Left lung (tissue), 10 donors: ENCODE measurements around the gene FBL. TPM values are rescaled to one million over a fixed set of nuclear protein-coding genes. Genes with fewer than 3 reads are reported as not detected.

Source experiments
- ATAC-seq: fragments of 200-7000 bp; cut with Tn5 transposase; one replicate; pipeline ENCODE4 v1.9.1; 2020; ENCODE audit warnings: moderate library complexity
- DNase-seq, 4 donors: peaks; one replicate each; pipeline ENCODE4 v3.0.0-alpha.2; 2013 to 2020
- H3K27ac ChIP-seq, 2 donors: fragments of 200-600 bp; sonication (generic) in 1 of 2; one replicate each; pipeline versions ENCODE4 v1.5.0 to v1.8.0; 2020 to 2021
- H3K27me3 ChIP-seq, 2 donors: fragments of 200-600 bp; sonication (generic) in 1 of 2; one replicate each; pipeline versions ENCODE4 v1.5.0 to v1.8.0; 2020 to 2021
- H3K36me3 ChIP-seq, 2 donors: fragments of 200-600 bp; sonication (generic) in 1 of 2; one replicate each; pipeline versions ENCODE4 v1.5.0 to v1.8.0; 2020 to 2021
- H3K4me1 ChIP-seq, 2 donors: fragments of 200-600 bp; one replicate each; pipeline ENCODE4 v1.8.0; 2021
- H3K4me3 ChIP-seq, 2 donors: fragments of 200-600 bp; sonication (generic) in 1 of 2; one replicate each; pipeline versions ENCODE4 v1.5.0 to v1.8.0; 2020 to 2021; ENCODE audit warnings: mild to moderate bottlenecking in 1 of 2
- H3K9me3 ChIP-seq, 2 donors: fragments of 200-600 bp; sonication (generic) in 1 of 2; one replicate each; pipeline versions ENCODE4 v1.5.0 to v1.8.0; 2020 to 2021
- intact Hi-C, 2 donors: fragments of 100-400 bp; cut with DNase I; formaldehyde crosslinking; loops; one replicate each; pipeline versions ENCODE4 v1.11.2 to v1.14.2; 2022
- polyA plus RNA-seq, 6 donors: library from polyadenylated mRNA; unstranded; fragments of 120-200 nt; gene quantifications; one replicate each; pipeline ENCODE4 v1.2.1, GENCODE V29; 2013; ENCODE audit not compliant: insufficient read length in 6 of 6
- total RNA-seq, 2 donors: library from RNA; stranded (reverse); fragmentation: NEBNext Ultra II Directional; extraction: Animal tissue kit (Norgen Biotek cat#: 25700); gene quantifications; one replicate each; pipeline ENCODE4 v1.2.1, GENCODE V29; 2021
- TF ChIP-seq, protein P1 (sequence below), 2 donors: fragments of 200-600 bp; sonication (generic) in 1 of 2; IDR thresholded peaks; one replicate each; pipeline versions ENCODE4 v1.5.0 to v1.8.0; 2021; ENCODE audit warnings: antibody characterized with exemption in 2 of 2
- donor health status: DM: no; HTN: yes; CAD: no.
- donor health status: DM: no; HTN: no; CAD: no.

Gene FBL
- total and polyA plus RNA-seq, 8 donors: 82.5 to 375 (median 340) TPM

DNA sequence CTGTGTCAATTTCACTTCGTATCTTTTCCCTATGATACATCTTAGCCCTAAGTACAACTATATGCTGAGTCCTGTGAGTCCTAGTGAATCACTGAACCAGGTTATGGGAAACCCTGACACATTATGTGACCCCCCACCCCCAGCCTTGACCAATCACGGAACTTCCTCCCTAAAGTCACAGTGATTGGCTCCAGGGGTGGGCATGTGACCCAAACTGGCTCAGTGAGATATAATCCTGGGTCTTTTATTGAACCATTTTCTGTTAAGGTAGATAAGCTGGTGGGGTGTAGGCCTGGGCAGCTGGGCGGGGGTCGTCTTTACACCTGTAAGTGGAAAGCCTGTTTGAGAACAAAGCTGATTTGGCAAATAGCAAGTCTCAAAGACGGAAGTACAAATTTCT lies 19.8 kb upstream of the FBL start:
- Histone ChIP-seq H3K9me3 (no peaks in the 10 kb centered on the region), H3K36me3 (no peaks in the 10 kb centered on the region), H3K4me1 (no peaks in the 10 kb centered on the region), H3K4me3 (no peak overlapping the region), H3K27ac (no peak overlapping the region), H3K27me3 (no peaks in the 10 kb centered on the region)
- DNase-seq: no peak
- intact Hi-C loops: no loop called here
- no peak for ATAC-seq
- TF ChIP-seq, protein P1, sequence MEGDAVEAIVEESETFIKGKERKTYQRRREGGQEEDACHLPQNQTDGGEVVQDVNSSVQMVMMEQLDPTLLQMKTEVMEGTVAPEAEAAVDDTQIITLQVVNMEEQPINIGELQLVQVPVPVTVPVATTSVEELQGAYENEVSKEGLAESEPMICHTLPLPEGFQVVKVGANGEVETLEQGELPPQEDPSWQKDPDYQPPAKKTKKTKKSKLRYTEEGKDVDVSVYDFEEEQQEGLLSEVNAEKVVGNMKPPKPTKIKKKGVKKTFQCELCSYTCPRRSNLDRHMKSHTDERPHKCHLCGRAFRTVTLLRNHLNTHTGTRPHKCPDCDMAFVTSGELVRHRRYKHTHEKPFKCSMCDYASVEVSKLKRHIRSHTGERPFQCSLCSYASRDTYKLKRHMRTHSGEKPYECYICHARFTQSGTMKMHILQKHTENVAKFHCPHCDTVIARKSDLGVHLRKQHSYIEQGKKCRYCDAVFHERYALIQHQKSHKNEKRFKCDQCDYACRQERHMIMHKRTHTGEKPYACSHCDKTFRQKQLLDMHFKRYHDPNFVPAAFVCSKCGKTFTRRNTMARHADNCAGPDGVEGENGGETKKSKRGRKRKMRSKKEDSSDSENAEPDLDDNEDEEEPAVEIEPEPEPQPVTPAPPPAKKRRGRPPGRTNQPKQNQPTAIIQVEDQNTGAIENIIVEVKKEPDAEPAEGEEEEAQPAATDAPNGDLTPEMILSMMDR (IDR thresholded peaks at IDR 0.05): no peak

DNA sequence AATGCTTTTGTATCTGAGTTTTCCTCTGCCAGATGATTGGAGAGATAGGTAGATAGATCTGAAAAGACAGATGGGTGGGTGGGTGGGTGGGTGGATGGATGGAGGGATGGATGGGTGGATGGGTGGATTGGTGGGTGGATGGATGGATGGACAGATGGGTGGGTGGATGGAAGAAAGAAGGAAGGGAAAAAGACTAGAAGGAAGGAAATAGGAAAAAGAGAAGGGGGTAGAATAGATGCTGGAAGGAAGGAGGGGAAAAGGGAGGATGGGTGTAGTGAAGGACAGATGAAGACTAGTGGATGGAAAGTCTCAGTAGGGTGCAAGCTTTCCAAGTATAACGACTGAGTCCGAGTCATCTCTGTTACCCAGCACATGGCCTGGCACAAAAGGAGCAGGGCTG lies 19.0 kb upstream of the FBL start:
- TF ChIP-seq, protein P1 (IDR thresholded peaks at IDR 0.05): no peak
- no peaks in the 10 kb centered on the region for H3K27me3 ChIP-seq
- intact Hi-C loops: no loop called here
- H3K9me3 ChIP-seq: no peaks in the 10 kb centered on the region
- no peak overlapping the region for H3K27ac ChIP-seq
- H3K4me1 ChIP-seq: no peaks in the 10 kb centered on the region
- H3K4me3 ChIP-seq: no peak overlapping the region
- ATAC-seq (no peak), DNase-seq (no peak)
- H3K36me3 ChIP-seq: no peaks in the 10 kb centered on the region

DNA sequence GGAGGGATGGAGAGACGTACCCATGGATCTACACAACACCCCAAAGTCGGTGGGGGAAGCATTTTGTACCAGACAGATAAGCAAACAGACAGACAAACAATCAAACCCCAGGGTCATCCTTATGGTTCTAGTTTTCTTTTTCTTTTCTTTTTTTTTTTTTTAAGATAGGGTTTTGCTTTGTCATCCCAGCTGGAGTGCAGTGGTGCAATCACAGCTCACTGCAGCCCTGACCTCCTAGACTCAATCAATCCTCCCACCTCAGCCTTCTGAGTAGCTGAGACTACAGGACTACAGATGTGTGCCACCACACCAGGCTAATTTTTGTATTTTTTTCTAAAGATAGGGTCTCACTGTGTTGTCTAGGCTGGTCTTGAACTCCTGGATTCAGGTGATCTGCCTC lies 17.9 kb upstream of the FBL start:
- ATAC-seq (no peak), DNase-seq (no peak)
- no peaks in the 10 kb centered on the region for H3K27me3 ChIP-seq
- H3K4me1 ChIP-seq: no peaks in the 10 kb centered on the region
- no peaks in the 10 kb centered on the region for H3K36me3 ChIP-seq
- H3K4me3 ChIP-seq: no peak overlapping the region
- intact Hi-C loops: no loop called here
- no peak overlapping the region for H3K27ac ChIP-seq
- TF ChIP-seq, protein P1 (IDR thresholded peaks at IDR 0.05): no peak
- H3K9me3 ChIP-seq: no peaks in the 10 kb centered on the region

DNA sequence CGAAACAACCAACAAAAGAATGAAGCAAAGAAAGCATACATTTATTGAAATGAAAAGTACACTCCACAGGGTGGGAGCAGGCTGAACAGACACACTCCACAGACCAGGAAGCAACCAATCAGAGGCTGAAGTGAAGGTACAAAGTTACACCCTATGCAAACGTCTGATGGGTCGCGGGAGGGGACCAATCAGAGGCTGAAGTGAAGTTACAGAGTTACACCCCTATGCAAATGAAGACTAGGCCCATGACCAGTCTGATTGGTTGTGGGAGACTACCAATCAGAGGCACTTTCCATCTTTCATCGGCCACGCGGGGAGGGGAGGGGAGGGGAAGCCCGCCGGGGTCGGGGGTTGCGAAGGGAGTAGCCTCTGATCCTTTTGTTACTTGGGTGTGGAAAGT lies 12.4 kb upstream of the FBL start:
- TF ChIP-seq, protein P1 (IDR thresholded peaks at IDR 0.05): no peak
- no peaks in the 10 kb centered on the region for H3K9me3 ChIP-seq
- no peaks in the 10 kb centered on the region for H3K27me3 ChIP-seq
- ATAC-seq (no peak), DNase-seq (no peak)
- intact Hi-C loops: no loop called here
- H3K4me3 ChIP-seq: no peak overlapping the region
- no peaks in the 10 kb centered on the region for H3K4me1 ChIP-seq
- no peak overlapping the region for H3K27ac ChIP-seq
- H3K36me3 ChIP-seq: no peaks in the 10 kb centered on the region

DNA sequence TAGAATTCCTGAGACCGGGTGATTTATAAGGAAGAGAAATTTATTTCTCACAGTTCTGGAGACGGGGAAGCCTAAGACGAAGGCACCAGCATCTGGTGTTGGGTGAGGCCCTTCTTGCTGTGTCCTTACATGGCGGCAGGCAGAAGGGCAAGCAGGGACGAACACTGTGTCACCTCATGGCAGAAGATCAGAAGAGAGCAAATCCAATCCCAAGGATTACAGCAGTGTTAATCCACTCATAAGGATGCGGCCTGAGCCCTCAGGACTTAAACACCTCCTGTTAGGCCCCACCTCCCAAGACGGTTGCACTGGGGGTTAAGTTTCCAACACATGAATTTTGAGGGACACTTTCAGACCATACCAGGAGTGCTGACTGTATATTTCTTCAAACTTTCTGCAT lies 6.7 kb upstream of the FBL start:
- Histone ChIP-seq H3K4me3 (no peak overlapping the region), H3K27ac (no peak overlapping the region), H3K36me3 (no peaks in the 10 kb centered on the region), H3K9me3 (no peaks in the 10 kb centered on the region), H3K4me1 (no peaks in the 10 kb centered on the region), H3K27me3 (no peaks in the 10 kb centered on the region)
- intact Hi-C loops: no loop called here
- ATAC-seq (no peak), DNase-seq (no peak)
- TF ChIP-seq, protein P1 (IDR thresholded peaks at IDR 0.05): no peak
